Vagina (tissue), 2 donors: ENCODE measurements around the gene KLHL9.

Source experiments
- CTCF ChIP-seq, 3 experiments: fragments of 450-650 bp in 2 of 3; fragments of 200-600 bp in 1 of 3; sonication (generic) in 1 of 3; IDR thresholded peaks; one replicate each; pipeline ENCODE4 v1.5.1; 2017 to 2019; ENCODE audit warnings: antibody characterized with exemption in 3 of 3, mild to moderate bottlenecking in 2 of 3, moderate library complexity in 2 of 3
- POLR2A ChIP-seq, 2 donors: fragments of 450-650 bp; IDR thresholded peaks; one replicate each; pipeline ENCODE4 v1.6.1; 2017; ENCODE audit warnings: antibody characterized with exemption in 2 of 2, mild to moderate bottlenecking in 2 of 2, moderate library complexity in 2 of 2
- POLR2AphosphoS5 ChIP-seq, 2 donors: sonication (generic); formaldehyde crosslinking; IDR thresholded peaks; one replicate each; pipeline ENCODE4 v1.9.0; 2017; ENCODE audit warnings: antibody characterized with exemption in 2 of 2, mild to moderate bottlenecking in 2 of 2, low read depth in 1 of 2; ENCODE audit not compliant: insufficient read depth in 1 of 2

GRCh38 chr9:21357479-21358460 is 22.6 kb upstream of the KLHL9 start:
- TF ChIP-seq POLR2A (IDR thresholded peaks at IDR 0.05) = no peak
- TF ChIP-seq CTCF (IDR thresholded peaks at IDR 0.05) = no peak
- no peak for TF ChIP-seq POLR2AphosphoS5 (IDR thresholded peaks at IDR 0.05; ENCODE audit: insufficient read depth in 1 of 2, low read depth in 1 of 2)
